OCI-LY7 (cell line): ENCODE data around the gene SECISBP2. TPM values are rescaled to one million over a fixed set of nuclear protein-coding genes. Genes with fewer than 3 reads are reported as not detected.

Source experiments
- BruUV-seq: library from RNA; stranded (reverse); fragments of 400-500 nt; replicated peaks from 2 replicates; lab custom pipeline; 2021; lab: Mats Ljungman, UMichigan
- CTCF ChIA-PET: fragments of 300-600 bp; sonication (Branson Sonifier 250); formaldehyde crosslinking; loops from one replicate; lab custom pipeline; 2022; ENCODE audit warnings: antibody characterized with exemption; ENCODE audit not compliant: unreplicated experiment; lab: Charles Lee
- POLR2A ChIA-PET: fragments of 300-600 bp; sonication (Branson Sonifier 250); formaldehyde crosslinking; loops from one replicate; lab custom pipeline; 2022; ENCODE audit warnings: antibody characterized with exemption; lab: Charles Lee
- DNase-seq: peaks from one replicate; pipeline ENCODE4 v3.0.0-alpha.2; 2015; ENCODE audit warnings: low spot score
- H2AFZ ChIP-seq: fragments of 200-600 bp; sonication (generic), shearing (Covaris generic); 2 replicates; pipeline ENCODE4 v1.6.1; 2014; ENCODE audit warnings: mild to moderate bottlenecking, antibody characterized with exemption, low read length, moderate library complexity
- H3K27ac ChIP-seq: fragments of 200-600 bp; sonication (generic); 2 replicates; pipeline ENCODE4 v1.5.1; 2014; ENCODE audit warnings: mixed run types, low read depth, mild to moderate bottlenecking, moderate library complexity, low read length, inconsistent platforms; ENCODE audit not compliant: poor library complexity, severe bottlenecking
- H3K36me3 ChIP-seq: fragments of 200-600 bp; sonication (generic); 2 replicates; pipeline ENCODE4 v1.6.1; 2014; ENCODE audit warnings: mild to moderate bottlenecking, antibody characterized with exemption, low read length, moderate library complexity, mixed read lengths; ENCODE audit not compliant: insufficient read depth
- H3K4me1 ChIP-seq: fragments of 200-600 bp; sonication (generic); 2 replicates; pipeline ENCODE4 v1.5.1; 2014; ENCODE audit warnings: mild to moderate bottlenecking, low read length; ENCODE audit not compliant: insufficient read depth, poor library complexity, severe bottlenecking
- H3K4me2 ChIP-seq: fragments of 200-600 bp; sonication (generic); 2 replicates; pipeline ENCODE4 v1.6.1; 2014; ENCODE audit warnings: mild to moderate bottlenecking, low read length
- H3K4me3 ChIP-seq: fragments of 200-600 bp; sonication (generic); 2 replicates; pipeline ENCODE4 v1.5.1; 2014; ENCODE audit warnings: mild to moderate bottlenecking, low read depth, low read length; ENCODE audit not compliant: poor library complexity, severe bottlenecking
- H3K79me2 ChIP-seq: fragments of 200-600 bp; sonication (generic); 2 replicates; pipeline ENCODE4 v1.6.1; 2016; ENCODE audit warnings: low read depth, mild to moderate bottlenecking, low read length, moderate library complexity, mixed read lengths; ENCODE audit not compliant: insufficient read depth
- H3K9me2 ChIP-seq: fragments of 200-600 bp; sonication (generic); 2 replicates; pipeline ENCODE4 v1.6.1; 2016; ENCODE audit warnings: mild to moderate bottlenecking, low read length, mixed read lengths; ENCODE audit not compliant: insufficient read depth
- H3K9me3 ChIP-seq: fragments of 200-600 bp; sonication (generic); 2 replicates; pipeline ENCODE4 v1.6.1; 2014; ENCODE audit warnings: mild to moderate bottlenecking, mixed run types, low read length, mixed read lengths
- H4K20me1 ChIP-seq: fragments of 200-600 bp; sonication (generic); 2 replicates; pipeline ENCODE4 v1.6.1; 2014; ENCODE audit warnings: mild to moderate bottlenecking, antibody characterized with exemption, low read length, moderate library complexity, mixed read lengths; ENCODE audit not compliant: insufficient read depth
- EZH2phosphoT487 ChIP-seq: fragments of 200-600 bp; sonication (generic); IDR thresholded peaks from 2 replicates; pipeline ENCODE4 v1.6.1; 2018; ENCODE audit warnings: low read depth, borderline replicate concordance, mild to moderate bottlenecking, mixed run types, antibody characterized with exemption, low read length, moderate library complexity, mixed read lengths
- intact Hi-C: fragments of 100-400 bp; cut with micrococcal nuclease; formaldehyde crosslinking; loops from one replicate; pipeline ENCODE4 v1.10.0; 2022; ENCODE audit not compliant: unreplicated experiment
- total RNA-seq, 2 experiments: library from RNA; depleted of rRNA in 1 of 2; stranded (reverse); fragments of >200 nt in 1 of 2; shearing (Covaris generic) in 1 of 2; gene quantifications; 2 replicates each; pipeline ENCODE4 v1.2.3, GENCODE V29; 2014 to 2022
- TF ChIP-seq, protein P1 (sequence below): fragments of 200-600 bp; sonication (generic); conservative IDR thresholded peaks from 2 replicates; pipeline ENCODE4 v1.5.1; 2014; ENCODE audit warnings: mild to moderate bottlenecking, antibody characterized with exemption, low read length, moderate library complexity, mixed read lengths

The SECISBP2 gene
- total RNA-seq, 2 experiments from 2014 or later, result 77.6 to 85.5 TPM

DNA sequence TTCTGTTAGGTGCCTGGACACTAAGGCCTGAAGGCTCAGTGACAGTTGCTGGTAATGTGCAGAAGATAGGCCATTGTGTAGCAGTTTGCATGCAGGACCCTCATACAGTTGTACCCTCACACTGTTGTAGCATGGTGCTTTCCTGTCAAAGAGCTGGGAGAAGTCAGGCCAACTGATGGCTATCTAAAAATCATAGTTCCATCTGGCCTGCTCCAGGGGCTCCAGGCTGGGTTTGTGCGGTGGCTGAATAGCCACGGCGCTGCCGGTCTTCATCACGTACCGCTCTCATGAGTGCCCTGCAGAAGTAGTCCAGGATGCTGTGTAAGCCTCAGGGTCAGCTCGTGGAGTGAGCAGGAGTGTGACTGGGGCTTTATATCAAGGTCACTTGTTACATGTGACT lies 12.2 kb downstream of the SECISBP2 start:
- no peak for DNase-seq
- Histone ChIP-seq H3K9me2 (no peaks in the 10 kb centered on the region), H3K79me2 (peaks cover under 1% of the 10 kb centered on the region; the same call in 1 of the 2 replicates), H2AFZ (no peak overlapping the region), H3K27ac (no peak overlapping the region), H3K4me3 (no peak overlapping the region), H4K20me1 (no peaks in the 10 kb centered on the region), H3K4me1 (no peaks in the 10 kb centered on the region), H3K36me3 (peaks cover 99% of the 10 kb centered on the region), H3K9me3 (no peaks in the 10 kb centered on the region), H3K4me2 (no peak overlapping the region)
- intact Hi-C loops, result no loop called here
- POLR2A ChIA-PET, result interaction anchor here (0.6 to 1.5 kb wide), 2 partner anchors 10 to 157 kb away, joined by 3 to 6 read pairs; no protein-coding TSS in a partner anchor
- BruUV-seq, result no TSS peak
- CTCF ChIA-PET, result interaction anchor here (0.6 kb wide), 1 partner anchor 214 kb away, joined by 5 read pairs; no protein-coding TSS in a partner anchor
- TF ChIP-seq EZH2phosphoT487, result no peak
- TF ChIP-seq, protein P1, sequence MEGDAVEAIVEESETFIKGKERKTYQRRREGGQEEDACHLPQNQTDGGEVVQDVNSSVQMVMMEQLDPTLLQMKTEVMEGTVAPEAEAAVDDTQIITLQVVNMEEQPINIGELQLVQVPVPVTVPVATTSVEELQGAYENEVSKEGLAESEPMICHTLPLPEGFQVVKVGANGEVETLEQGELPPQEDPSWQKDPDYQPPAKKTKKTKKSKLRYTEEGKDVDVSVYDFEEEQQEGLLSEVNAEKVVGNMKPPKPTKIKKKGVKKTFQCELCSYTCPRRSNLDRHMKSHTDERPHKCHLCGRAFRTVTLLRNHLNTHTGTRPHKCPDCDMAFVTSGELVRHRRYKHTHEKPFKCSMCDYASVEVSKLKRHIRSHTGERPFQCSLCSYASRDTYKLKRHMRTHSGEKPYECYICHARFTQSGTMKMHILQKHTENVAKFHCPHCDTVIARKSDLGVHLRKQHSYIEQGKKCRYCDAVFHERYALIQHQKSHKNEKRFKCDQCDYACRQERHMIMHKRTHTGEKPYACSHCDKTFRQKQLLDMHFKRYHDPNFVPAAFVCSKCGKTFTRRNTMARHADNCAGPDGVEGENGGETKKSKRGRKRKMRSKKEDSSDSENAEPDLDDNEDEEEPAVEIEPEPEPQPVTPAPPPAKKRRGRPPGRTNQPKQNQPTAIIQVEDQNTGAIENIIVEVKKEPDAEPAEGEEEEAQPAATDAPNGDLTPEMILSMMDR, result no peak

DNA sequence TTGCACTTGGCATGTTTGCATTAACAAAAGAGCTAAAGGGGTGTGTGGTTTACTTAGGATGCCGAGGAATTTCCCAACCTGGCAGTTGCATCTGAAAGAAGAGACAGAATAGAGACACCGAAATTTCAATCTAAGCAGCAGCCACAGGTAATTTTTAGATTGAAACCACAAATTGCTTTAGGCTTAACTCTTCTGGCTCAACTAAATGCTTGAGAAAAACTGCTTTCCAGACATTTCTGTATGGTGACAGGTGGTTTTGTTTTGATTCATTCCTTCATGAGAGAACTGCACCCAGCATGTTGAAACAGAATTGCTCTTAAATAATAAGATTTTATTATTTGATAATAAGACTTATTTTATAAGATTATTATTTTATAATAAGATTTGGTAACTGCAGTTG lies 21.5 kb downstream of the SECISBP2 start:
- TF ChIP-seq, protein P1, result no peak
- TF ChIP-seq EZH2phosphoT487, result no peak
- H3K27ac ChIP-seq, result no peak overlapping the region
- no peaks in the 10 kb centered on the region for H3K9me2 ChIP-seq
- peaks cover 97% of the 10 kb centered on the region for H3K36me3 ChIP-seq
- ChIA-PET CTCF (no interaction called here), POLR2A (no interaction called here)
- intact Hi-C loops, result no loop called here
- no TSS peak for BruUV-seq
- no peak overlapping the region for H3K4me3 ChIP-seq
- no peak for DNase-seq
- H3K9me3 ChIP-seq, result no peaks in the 10 kb centered on the region
- no peaks in the 10 kb centered on the region for H3K4me1 ChIP-seq
- no peak overlapping the region for H2AFZ ChIP-seq
- H4K20me1 ChIP-seq, result no peaks in the 10 kb centered on the region
- no peak overlapping the region for H3K4me2 ChIP-seq
- no peaks in the 10 kb centered on the region for H3K79me2 ChIP-seq

DNA sequence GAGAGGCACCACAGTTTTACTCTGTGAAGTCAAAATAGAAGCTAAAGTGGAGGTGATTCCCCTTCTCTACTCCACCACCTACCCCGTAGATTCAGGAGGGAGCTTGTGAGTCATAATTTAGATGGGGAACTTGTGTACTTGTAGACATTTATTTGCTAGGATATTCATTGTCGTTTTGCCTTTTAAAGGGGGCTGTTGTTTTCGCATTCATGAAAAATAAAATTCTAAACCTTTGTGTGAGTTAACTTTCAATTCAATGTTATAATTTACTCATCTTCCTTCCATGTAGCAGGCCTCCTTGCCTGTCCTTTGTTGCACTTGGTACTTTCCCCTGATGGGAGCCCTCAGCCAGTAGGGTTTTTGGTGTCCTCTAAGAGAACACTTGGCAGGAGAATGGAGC lies 22.0 kb downstream of the SECISBP2 start:
- H3K4me3 ChIP-seq, result no peak overlapping the region
- TF ChIP-seq EZH2phosphoT487, result no peak
- TF ChIP-seq, protein P1, result no peak
- H3K36me3 ChIP-seq, result peaks cover 97% of the 10 kb centered on the region
- DNase-seq, result no peak
- no peaks in the 10 kb centered on the region for H3K4me1 ChIP-seq
- ChIA-PET CTCF (no interaction called here), POLR2A (no interaction called here)
- H3K79me2 ChIP-seq, result no peaks in the 10 kb centered on the region
- no peaks in the 10 kb centered on the region for H4K20me1 ChIP-seq
- H3K9me2 ChIP-seq, result no peaks in the 10 kb centered on the region
- H2AFZ ChIP-seq, result no peak overlapping the region
- BruUV-seq, result no TSS peak
- H3K4me2 ChIP-seq, result no peak overlapping the region
- intact Hi-C loops, result no loop called here
- no peak overlapping the region for H3K27ac ChIP-seq
- no peaks in the 10 kb centered on the region for H3K9me3 ChIP-seq
